Neutrophil (primary cell): Measurements from ENCODE around the gene SCO1.

Experiments used
- H3K27ac ChIP-seq: fragments of 200-600 bp; sonication (generic); 2 replicates; pipeline ENCODE4 v1.5.1; 2016; ENCODE audit warnings: mild to moderate bottlenecking, moderate library complexity
- H3K27me3 ChIP-seq: fragments of 200-600 bp; sonication (generic); 2 replicates; pipeline ENCODE4 v1.6.0; 2016; ENCODE audit warnings: mild to moderate bottlenecking
- H3K36me3 ChIP-seq: fragments of 200-600 bp; sonication (generic); 2 replicates; pipeline ENCODE4 v1.5.1; 2017
- H3K4me1 ChIP-seq, 2 experiments: fragments of 200-600 bp in 1 of 2; sonication (generic) in 1 of 2; 1 replicate in 1 of 2; 2 replicates in 1 of 2; pipeline versions ENCODE4 v1.5.1 to v1.6.1; 2013 to 2016; ENCODE audit warnings: low read depth in 1 of 2, low read length in 1 of 2, mild to moderate bottlenecking in 1 of 2, moderate library complexity in 1 of 2; ENCODE audit not compliant: control insufficient read depth in 1 of 2, insufficient read depth in 1 of 2
- H3K4me3 ChIP-seq, 2 experiments: fragments of 200-600 bp in 1 of 2; sonication (generic) in 1 of 2; 1 replicate in 1 of 2; 2 replicates in 1 of 2; pipeline ENCODE4 v1.5.1; 2013 to 2016; ENCODE audit warnings: low read depth in 1 of 2, low read length in 1 of 2, mild to moderate bottlenecking in 1 of 2, moderate library complexity in 1 of 2
- H3K9me3 ChIP-seq: fragments of 200-600 bp; sonication (generic); 2 replicates; pipeline ENCODE4 v1.5.1; 2016
- TF ChIP-seq, protein P1 (sequence below): fragments of 200-600 bp; sonication (generic); IDR thresholded peaks from 2 replicates; pipeline ENCODE4 v1.5.1; 2016; ENCODE audit warnings: antibody characterized with exemption

The SCO1 gene

DNA sequence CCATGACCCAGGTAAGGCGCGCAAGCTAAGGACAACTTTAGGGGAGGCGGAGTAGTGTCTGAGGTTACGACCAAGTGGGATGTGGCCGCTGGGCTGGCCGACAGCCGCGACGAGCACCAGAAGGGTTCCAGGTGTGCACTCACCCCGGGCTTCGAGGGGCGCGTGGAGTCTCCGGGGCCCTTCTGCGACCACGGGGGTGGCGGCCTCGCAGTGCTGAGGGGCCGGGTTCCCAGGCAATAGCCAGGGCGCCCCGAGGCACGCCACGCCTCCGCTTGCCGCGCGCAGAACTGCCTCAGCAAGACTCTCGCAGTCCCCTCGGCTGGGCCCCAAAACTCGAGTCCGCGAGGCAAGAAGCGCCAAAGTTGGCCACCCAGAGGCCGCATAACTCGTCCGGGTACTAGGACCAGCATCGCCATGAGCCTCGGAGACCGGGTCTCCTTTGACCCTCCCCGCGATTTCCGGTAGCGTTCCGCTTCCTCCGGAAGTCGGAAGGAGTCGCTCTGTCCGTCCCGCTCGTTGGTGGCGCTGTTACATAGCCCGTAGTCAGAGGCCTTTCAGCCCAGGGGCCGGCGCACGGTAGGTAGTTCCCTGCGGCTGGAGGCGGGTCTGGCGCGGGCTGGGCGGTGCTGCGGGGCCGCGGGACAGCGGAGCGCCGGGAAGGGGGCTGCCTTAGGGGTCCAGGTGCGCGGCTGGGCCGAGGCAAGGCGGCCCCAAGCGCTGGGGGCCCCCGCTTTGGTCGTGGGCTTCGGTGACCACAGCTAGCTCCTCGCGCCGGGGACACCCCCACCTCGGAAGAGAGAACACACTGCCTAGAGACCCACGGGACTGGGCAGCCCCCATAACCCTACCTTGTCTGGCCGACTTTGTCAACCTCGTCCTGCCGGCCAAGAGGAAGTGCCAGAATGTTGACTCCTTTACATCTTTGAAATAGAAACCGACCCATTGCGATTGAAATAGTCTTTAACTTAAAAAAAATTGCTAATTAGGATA is at the start of gene SCO1, which contains the start of gene ADPRM:
TSS of gene SCO1 (minus strand) at position 442 of the 990 bp plus-strand sequence. CDS start at position 416, 26 bp downstream.
TSS of gene ADPRM (plus strand) at position 503 of the 990 bp plus-strand sequence. CDS start 7,333 bp downstream, outside the sequence.
- no peaks in the 10 kb centered on the region for H3K27me3 ChIP-seq
- no peaks in the 10 kb centered on the region for H3K9me3 ChIP-seq
- TF ChIP-seq, protein P1, sequence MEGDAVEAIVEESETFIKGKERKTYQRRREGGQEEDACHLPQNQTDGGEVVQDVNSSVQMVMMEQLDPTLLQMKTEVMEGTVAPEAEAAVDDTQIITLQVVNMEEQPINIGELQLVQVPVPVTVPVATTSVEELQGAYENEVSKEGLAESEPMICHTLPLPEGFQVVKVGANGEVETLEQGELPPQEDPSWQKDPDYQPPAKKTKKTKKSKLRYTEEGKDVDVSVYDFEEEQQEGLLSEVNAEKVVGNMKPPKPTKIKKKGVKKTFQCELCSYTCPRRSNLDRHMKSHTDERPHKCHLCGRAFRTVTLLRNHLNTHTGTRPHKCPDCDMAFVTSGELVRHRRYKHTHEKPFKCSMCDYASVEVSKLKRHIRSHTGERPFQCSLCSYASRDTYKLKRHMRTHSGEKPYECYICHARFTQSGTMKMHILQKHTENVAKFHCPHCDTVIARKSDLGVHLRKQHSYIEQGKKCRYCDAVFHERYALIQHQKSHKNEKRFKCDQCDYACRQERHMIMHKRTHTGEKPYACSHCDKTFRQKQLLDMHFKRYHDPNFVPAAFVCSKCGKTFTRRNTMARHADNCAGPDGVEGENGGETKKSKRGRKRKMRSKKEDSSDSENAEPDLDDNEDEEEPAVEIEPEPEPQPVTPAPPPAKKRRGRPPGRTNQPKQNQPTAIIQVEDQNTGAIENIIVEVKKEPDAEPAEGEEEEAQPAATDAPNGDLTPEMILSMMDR = peak; percentile 67
- peaks cover 17 to 19% of the 10 kb centered on the region in 2 experiments for H3K4me1 ChIP-seq
- peaks cover 8% of the 10 kb centered on the region for H3K36me3 ChIP-seq
- peak within 1 kb of the TSS; percentile 87 for H3K27ac ChIP-seq
- H3K4me3 ChIP-seq = peak within 1 kb of the TSS; percentile 95 to 97

DNA sequence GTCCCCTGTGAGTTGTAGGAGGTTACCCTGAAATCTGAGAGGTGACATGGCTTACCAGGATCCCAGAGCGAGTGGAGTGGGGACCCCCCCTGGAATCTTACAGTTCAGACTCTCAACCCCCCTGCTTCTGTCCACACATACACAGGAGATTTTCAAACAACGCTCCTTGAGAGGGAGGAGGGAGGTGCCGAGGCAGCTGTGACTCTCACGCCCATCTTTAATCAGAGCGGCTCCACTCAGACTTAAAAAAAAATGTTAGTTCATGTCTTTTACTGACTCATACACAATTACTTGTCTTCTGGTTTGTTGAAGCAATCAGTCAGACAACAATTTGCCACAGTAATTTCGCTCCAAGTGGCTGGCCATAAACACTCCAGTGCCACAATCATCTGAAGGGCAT is 47.9 kb upstream of the SCO1 start:
- H3K4me1 ChIP-seq = no peaks in the 10 kb centered on the region
- no peaks in the 10 kb centered on the region for H3K36me3 ChIP-seq
- H3K27me3 ChIP-seq = no peaks in the 10 kb centered on the region
- H3K27ac ChIP-seq = no peak overlapping the region
- TF ChIP-seq, protein P1 = no peak
- no peak overlapping the region for H3K4me3 ChIP-seq
- H3K9me3 ChIP-seq = no peaks in the 10 kb centered on the region

DNA sequence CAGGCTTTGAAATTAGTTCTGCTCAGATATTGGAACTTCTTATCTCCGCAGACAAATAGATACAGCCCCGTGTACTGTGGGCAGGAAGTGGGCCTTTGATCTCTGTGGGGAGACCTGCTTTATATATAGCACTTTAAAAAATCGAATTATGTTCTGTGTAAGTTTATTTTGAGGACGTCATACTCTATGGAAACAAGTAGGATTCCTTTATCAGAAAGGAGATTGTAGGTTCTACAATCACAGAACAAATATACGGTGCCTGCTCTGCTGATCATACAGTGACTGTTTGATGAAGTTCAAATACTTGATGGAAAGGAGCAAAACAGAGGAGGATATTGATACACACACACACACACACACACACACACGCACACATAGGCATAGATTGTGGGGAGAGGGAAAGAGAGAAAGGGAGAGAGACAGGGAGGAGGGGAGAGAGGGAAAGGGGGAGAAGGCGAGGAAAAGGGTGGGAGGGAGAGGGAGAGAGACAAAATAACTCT is 47.2 kb upstream of the SCO1 start:
- Histone ChIP-seq H3K4me3 (no peak overlapping the region), H3K27me3 (no peaks in the 10 kb centered on the region), H3K36me3 (no peaks in the 10 kb centered on the region), H3K9me3 (no peaks in the 10 kb centered on the region), H3K4me1 (no peaks in the 10 kb centered on the region), H3K27ac (no peak overlapping the region)
- TF ChIP-seq, protein P1 = no peak

DNA sequence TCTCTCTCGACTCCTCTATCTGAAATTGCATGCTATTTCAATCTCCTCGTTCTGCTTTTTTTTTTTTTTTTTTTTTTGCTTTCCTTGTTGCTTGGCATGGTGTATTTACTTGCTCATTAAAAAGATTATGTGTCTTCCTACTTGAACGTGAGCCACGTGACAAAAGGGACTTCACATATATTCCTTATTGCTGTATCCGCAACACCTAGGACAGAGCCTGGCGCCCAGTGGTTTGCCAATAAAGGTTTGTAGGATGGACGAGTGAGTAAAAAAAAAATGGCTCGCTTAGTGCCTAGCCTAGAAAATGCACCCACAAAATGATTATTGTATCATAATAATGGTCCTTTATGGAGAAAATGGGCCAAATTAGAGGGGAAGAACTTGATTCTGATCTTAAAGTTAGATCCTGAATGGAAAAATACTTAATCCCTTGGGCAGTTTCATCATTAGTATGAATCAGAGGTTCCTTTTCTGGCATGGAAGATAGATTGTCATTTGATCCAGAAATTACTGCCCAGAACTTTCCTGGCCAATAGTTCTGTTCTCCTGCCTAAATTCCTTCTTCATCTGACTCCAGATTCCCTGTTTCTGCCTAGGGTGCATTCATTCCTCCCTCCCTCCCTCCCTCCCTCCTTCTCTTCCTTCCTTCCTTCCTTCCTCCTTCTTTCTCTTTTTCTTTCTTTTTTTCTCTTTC is 46.1 kb upstream of the SCO1 start:
- Histone ChIP-seq H3K36me3 (no peaks in the 10 kb centered on the region), H3K9me3 (no peaks in the 10 kb centered on the region), H3K4me1 (no peaks in the 10 kb centered on the region), H3K27ac (no peak overlapping the region), H3K4me3 (no peak overlapping the region), H3K27me3 (no peaks in the 10 kb centered on the region)
- TF ChIP-seq, protein P1 = no peak

DNA sequence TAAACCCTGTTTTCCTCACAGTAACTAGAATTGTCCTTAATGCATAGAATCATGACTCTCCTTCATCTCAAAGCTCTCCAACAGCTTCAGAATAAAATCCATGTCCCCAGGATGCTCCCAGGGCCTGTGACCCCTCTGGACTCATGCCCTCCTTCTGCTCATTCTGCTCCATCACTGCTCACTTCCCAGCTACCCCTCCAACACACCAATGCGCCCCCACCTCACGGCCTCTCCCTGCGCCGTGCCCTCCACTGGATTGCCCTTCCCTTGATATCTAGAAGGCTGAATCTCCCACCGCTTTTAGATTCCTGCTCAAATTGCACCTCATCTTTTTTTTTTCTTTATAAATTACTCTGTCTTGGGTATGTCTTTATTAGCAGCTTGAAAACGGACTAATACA is 45.1 kb upstream of the SCO1 start:
- TF ChIP-seq, protein P1 = no peak

More for the DNA sequence above, 45.1 kb upstream of the SCO1 start:
- Histone ChIP-seq H3K4me3 (no peak overlapping the region), H3K9me3 (no peaks in the 10 kb centered on the region), H3K27me3 (no peaks in the 10 kb centered on the region), H3K27ac (no peak overlapping the region), H3K36me3 (no peaks in the 10 kb centered on the region), H3K4me1 (no peaks in the 10 kb centered on the region)
